ENCODE results near the gene CAMK2A. TPM values are rescaled to one million over a fixed set of nuclear protein-coding genes. Genes with fewer than 3 reads are reported as not detected.

CAMK2A gene
- total and polyA plus RNA-seq, 11 donors = 3.2 to 26.0 (median 15.2) TPM

DNA sequence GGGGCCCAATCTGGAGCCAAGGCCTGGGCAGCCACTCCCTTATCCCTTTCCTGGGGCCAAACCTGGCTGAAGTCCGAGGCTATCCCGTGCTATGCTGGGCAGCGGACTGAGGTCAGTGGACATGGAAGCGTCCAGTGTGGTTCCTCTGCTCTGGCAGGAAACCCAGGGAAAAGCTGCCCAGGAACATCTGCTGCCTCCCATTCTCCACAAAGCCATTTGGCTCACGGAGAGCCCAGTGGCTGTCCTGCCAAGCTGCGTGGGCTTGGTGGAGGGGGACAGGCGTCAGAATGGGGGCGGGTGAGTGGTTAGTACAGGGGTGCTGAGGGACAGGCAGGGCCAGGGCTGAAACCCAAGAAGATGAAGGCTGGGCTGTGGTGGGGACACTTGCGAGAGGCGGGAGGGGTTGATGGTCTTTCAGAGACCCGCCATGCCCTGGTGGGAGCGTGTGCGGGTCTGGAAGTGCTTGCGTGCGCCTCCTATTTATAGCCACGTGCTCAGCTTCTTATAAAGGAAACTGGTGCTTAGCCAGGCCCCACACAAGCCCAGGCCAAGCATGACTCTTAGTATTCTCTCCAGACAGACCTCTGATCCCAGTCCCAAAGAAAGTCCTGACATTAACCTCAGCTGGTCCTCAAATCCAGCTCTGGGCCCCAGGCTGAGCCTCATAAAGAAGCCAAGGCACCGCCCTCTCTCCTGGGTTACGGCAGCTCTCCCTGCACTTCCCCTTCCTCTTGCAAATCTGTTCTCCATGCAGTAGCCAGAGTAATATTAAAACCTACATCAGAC is 109.1 kb downstream of the CAMK2A start:
- Histone ChIP-seq H3K4me3 (no peak overlapping the region), H3K4me1 (peaks cover 0 to 42% (median 28%) of the 10 kb centered on the region in 12 donors), H3K27ac (peak overlapping the region; percentile 59 to 93 (median 79)), H3K36me3 (no peaks in the 10 kb centered on the region), H3K9me3 (no peaks in the 10 kb centered on the region), H3K27me3 (no peaks in the 10 kb centered on the region)
- ATAC-seq (peak; percentile 77 to 85 (median 84)), DNase-seq (peak; percentile 68 to 87 (median 84))
- TF ChIP-seq, protein P1, sequence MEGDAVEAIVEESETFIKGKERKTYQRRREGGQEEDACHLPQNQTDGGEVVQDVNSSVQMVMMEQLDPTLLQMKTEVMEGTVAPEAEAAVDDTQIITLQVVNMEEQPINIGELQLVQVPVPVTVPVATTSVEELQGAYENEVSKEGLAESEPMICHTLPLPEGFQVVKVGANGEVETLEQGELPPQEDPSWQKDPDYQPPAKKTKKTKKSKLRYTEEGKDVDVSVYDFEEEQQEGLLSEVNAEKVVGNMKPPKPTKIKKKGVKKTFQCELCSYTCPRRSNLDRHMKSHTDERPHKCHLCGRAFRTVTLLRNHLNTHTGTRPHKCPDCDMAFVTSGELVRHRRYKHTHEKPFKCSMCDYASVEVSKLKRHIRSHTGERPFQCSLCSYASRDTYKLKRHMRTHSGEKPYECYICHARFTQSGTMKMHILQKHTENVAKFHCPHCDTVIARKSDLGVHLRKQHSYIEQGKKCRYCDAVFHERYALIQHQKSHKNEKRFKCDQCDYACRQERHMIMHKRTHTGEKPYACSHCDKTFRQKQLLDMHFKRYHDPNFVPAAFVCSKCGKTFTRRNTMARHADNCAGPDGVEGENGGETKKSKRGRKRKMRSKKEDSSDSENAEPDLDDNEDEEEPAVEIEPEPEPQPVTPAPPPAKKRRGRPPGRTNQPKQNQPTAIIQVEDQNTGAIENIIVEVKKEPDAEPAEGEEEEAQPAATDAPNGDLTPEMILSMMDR (IDR thresholded peaks at IDR 0.05) = no peak
- no peak for TF ChIP-seq POLR2A (IDR thresholded peaks at IDR 0.05)
- intact Hi-C loops (cut with DNase I) = no loop called here
- 26 to 35% (median 30%) methylated on average over 15 to 18 of the region's 18 CpGs for WGBS, 4 donors

DNA sequence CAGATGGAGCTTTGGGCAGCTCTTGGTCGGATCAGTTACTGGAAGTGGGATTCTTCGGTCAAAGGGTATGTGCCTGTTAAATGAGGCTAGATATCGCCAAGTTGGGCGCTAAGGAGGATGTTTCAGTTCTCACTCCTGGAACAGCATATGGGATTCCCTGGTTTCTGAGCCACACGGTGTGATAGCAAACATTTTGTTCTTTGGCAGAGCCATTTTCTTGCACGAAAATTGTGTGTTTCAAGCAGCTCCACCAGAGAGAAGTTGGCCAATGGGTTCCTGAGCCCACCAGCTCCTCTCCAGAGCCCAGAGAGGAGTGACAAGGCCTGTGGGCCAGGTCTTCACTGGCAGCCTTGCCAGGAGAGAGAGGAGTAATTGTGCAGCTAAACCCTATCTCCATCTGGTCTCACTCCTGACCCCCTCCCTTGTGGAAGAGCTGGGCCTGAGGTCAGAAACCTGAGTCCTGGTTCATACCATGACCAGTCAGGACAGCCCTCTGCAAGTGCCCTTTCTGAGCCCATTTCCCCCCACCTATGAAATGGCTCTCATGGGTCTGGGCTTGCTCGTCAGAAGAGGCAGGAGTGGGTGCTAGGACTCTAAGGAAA is 110.5 kb downstream of the CAMK2A start:
- Histone ChIP-seq H3K4me1 (peaks cover 0 to 42% (median 28%) of the 10 kb centered on the region in 12 donors), H3K4me3 (no peak overlapping the region)

DNA sequence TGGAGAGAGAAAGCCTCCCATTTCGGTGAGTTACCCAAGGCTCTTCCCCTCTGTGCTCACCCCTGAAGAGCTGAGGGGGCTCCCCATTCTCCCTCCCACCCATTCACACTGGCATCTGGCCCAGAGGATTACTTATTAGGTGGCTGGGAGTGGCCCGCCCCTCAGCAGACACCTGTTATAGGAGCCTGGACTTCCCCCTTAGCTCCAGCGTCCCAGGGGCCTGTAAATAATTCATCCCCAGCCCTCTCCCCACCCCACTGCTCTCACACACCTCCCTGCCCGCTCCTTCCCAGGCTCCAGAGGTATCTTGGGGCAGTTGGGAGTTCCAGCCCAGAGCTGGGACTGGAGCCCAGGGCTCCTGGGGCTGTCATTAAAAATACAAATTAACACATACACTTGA is 111.3 kb downstream of the CAMK2A start:
- H3K4me1 ChIP-seq = peaks cover 0 to 42% (median 28%) of the 10 kb centered on the region in 12 donors

More for the DNA sequence above, 110.5 kb downstream of the CAMK2A start:
- intact Hi-C loops (cut with DNase I) = no loop called here
- ATAC-seq (no peak), DNase-seq (no peak)
- H3K27me3 ChIP-seq = no peaks in the 10 kb centered on the region
- TF ChIP-seq, protein P1 (IDR thresholded peaks at IDR 0.05) = no peak
- TF ChIP-seq POLR2A (IDR thresholded peaks at IDR 0.05) = no peak
- WGBS, 4 donors = 79 to 93% (median 92%) methylated on average over 7 of the region's 7 CpGs
- H3K9me3 ChIP-seq = no peaks in the 10 kb centered on the region
- H3K27ac ChIP-seq = peak overlapping the region; percentile 20 to 93 (median 77)
- no peaks in the 10 kb centered on the region for H3K36me3 ChIP-seq

DNA sequence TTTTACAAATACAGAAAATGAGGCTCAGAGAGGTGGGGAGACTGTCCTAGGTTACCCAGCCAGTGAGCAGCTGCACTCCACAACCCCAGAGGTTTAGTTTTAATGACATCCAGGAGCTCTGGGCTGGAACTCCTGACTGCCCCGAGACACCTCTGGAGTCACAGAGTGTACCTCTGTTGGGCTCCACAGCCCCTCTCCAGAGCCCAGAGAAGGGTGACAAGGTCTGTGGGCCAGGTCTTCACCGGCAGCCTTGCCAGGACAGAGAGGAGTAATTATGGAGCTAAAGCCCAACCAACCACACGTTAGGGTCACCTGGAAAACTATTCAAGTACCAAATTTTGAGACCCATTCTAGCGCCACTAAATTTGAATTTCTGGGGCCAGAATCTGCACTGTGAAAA is 111.9 kb downstream of the CAMK2A start:
- Histone ChIP-seq H3K27ac (peak overlapping the region in 1 of 12 donors; percentile 3), H3K36me3 (no peaks in the 10 kb centered on the region), H3K4me1 (peaks cover 0 to 42% (median 28%) of the 10 kb centered on the region in 12 donors), H3K9me3 (no peaks in the 10 kb centered on the region), H3K27me3 (no peaks in the 10 kb centered on the region), H3K4me3 (no peak overlapping the region)
- intact Hi-C loops (cut with DNase I) = no loop called here
- DNase-seq = no peak
- ATAC-seq = no peak
- TF ChIP-seq, protein P1 (IDR thresholded peaks at IDR 0.05) = no peak
- no peak for TF ChIP-seq POLR2A (IDR thresholded peaks at IDR 0.05)
- WGBS, 4 donors = 50 to 61% (median 60%) methylated on average over 4 of the region's 4 CpGs

More for the DNA sequence above, 111.3 kb downstream of the CAMK2A start:
- no peak overlapping the region for H3K4me3 ChIP-seq
- no peaks in the 10 kb centered on the region for H3K36me3 ChIP-seq
- no peaks in the 10 kb centered on the region for H3K9me3 ChIP-seq
- intact Hi-C loops (cut with DNase I) = no loop called here
- WGBS, 4 donors = 57 to 85% (median 75%) methylated on average over 4 of the region's 4 CpGs
- no peak for TF ChIP-seq POLR2A (IDR thresholded peaks at IDR 0.05)
- TF ChIP-seq, protein P1 (IDR thresholded peaks at IDR 0.05) = no peak
- H3K27me3 ChIP-seq = no peaks in the 10 kb centered on the region
- ATAC-seq = no peak
- no peak for DNase-seq
- H3K27ac ChIP-seq = no peak overlapping the region
